A549 (cell line): ENCODE measurements around the gene ZBTB22. TPM values are rescaled to one million over a fixed set of nuclear protein-coding genes. Genes with fewer than 3 reads are reported as not detected.

ENCODE experiments used
- ATAC-seq, 2 experiments: fragments of 200-7000 bp in 1 of 2; fragments of >200 bp in 1 of 2; cut with Nextera tagmentation in 1 of 2; cut with Tn5 transposase in 1 of 2; 3 replicates each; pipeline versions ENCODE4 v1.8.0 to v1.9.1; 2018 to 2020; ENCODE audit warnings: mild to moderate bottlenecking in 1 of 2, moderate library complexity in 1 of 2
- CTCF ChIA-PET: fragments of 300-600 bp; sonication (Branson Sonifier 250); formaldehyde crosslinking; extraction: SDS; loops from one replicate; lab custom pipeline; 2021; ENCODE audit warnings: antibody characterized with exemption, inconsistent platforms; lab: Yijun Ruan, JAX
- POLR2A ChIA-PET: fragments of 350-600 bp; formaldehyde crosslinking; extraction: SDS; loops from one replicate; lab custom pipeline; 2021; ENCODE audit warnings: antibody characterized with exemption, inconsistent platforms; lab: Yijun Ruan, JAX
- DNase-seq, 2 experiments: peaks; one replicate each; pipeline versions ENCODE4 v3.0.0 to v3.0.0-alpha.2; 2011 to 2016; ENCODE audit warnings: low read depth in 1 of 2, low spot score in 1 of 2
- FAIRE-seq: peaks from 2 replicates; lab custom pipeline; 2011; peaks lifted over from hg19 to GRCh38; lab: Jason Lieb, UNC
- H3K27ac ChIP-seq, 2 experiments: fragments of >200 bp; sonication (Bioruptor Twin); formaldehyde crosslinking; 3 replicates each; pipeline ENCODE4 v1.5.1; 2016 to 2017
- H3K4me1 ChIP-seq: fragments of >200 bp; sonication (Bioruptor Twin); formaldehyde crosslinking; 3 replicates; pipeline ENCODE4 v1.6.1; 2016
- H3K4me2 ChIP-seq: fragments of >200 bp; sonication (Bioruptor Twin); formaldehyde crosslinking; 3 replicates; pipeline ENCODE4 v1.6.1; 2016
- H3K4me3 ChIP-seq: fragments of >200 bp; sonication (Bioruptor Twin); formaldehyde crosslinking; 3 replicates; pipeline ENCODE4 v1.5.1; 2016
- H3K9me3 ChIP-seq: fragments of >200 bp; sonication (Bioruptor Twin); formaldehyde crosslinking; 3 replicates; pipeline ENCODE4 v1.6.1; 2016
- CBX2 ChIP-seq: fragments of 200-600 bp; sonication (generic); IDR thresholded peaks from 2 replicates; pipeline ENCODE4 v1.6.1; 2016; ENCODE audit warnings: low read depth, mild to moderate bottlenecking, borderline replicate concordance
- E2F6 ChIP-seq: IDR thresholded peaks from 2 replicates; pipeline ENCODE4 v1.6.1; 2012; ENCODE audit warnings: low read depth, borderline replicate concordance
- ESRRA ChIP-seq: fragments of 150-350 bp; IDR thresholded peaks from 2 replicates; pipeline ENCODE4 v1.6.1; 2014; ENCODE audit warnings: mild to moderate bottlenecking, low read length, borderline replicate concordance
- FOXS1 ChIP-seq: fragments of 250-450 bp; sonication (Bioruptor Pico); IDR thresholded peaks from 2 replicates; pipeline ENCODE4 v1.5.0; 2020; ENCODE audit warnings: mild to moderate bottlenecking, moderate library complexity
- HDAC2 ChIP-seq: fragments of 200-600 bp; sonication (generic); IDR thresholded peaks from 2 replicates; pipeline ENCODE4 v1.6.1; 2016
- HOXB13 ChIP-seq: fragments of 250-450 bp; sonication (Bioruptor Pico); IDR thresholded peaks from 2 replicates; pipeline ENCODE4 v1.5.0; 2020; ENCODE audit warnings: low read depth, mild to moderate bottlenecking, moderate library complexity
- HOXB5 ChIP-seq: fragments of 250-450 bp; sonication (Bioruptor Pico); IDR thresholded peaks from 2 replicates; pipeline ENCODE4 v1.5.0; 2020; ENCODE audit warnings: mild to moderate bottlenecking, moderate library complexity
- JUN ChIP-seq, 2 experiments: fragments of >200 bp; sonication (Bioruptor Twin); formaldehyde crosslinking; IDR thresholded peaks; 2 replicates in 1 of 2; 3 replicates in 1 of 2; pipeline ENCODE4 v1.6.1; 2016 to 2017
- JUNB ChIP-seq: fragments of >200 bp; sonication (Bioruptor Twin); formaldehyde crosslinking; IDR thresholded peaks from 2 replicates; pipeline ENCODE4 v1.6.1; 2016
- KDM1A ChIP-seq: fragments of 200-600 bp; sonication (generic); IDR thresholded peaks from 2 replicates; pipeline ENCODE4 v1.6.1; 2016; ENCODE audit warnings: low read depth, mild to moderate bottlenecking
- MAZ ChIP-seq: fragments of 150-350 bp; IDR thresholded peaks from 2 replicates; pipeline ENCODE4 v1.6.1; 2014; ENCODE audit warnings: antibody characterized with exemption, low read depth, low read length, borderline replicate concordance
- NFE2L2 ChIP-seq: fragments of 150-350 bp; conservative IDR thresholded peaks from 2 replicates; pipeline ENCODE4 v1.6.1; 2014; ENCODE audit warnings: low read length
- NPAS2 ChIP-seq: fragments of 250-450 bp; sonication (Bioruptor Pico); IDR thresholded peaks from 2 replicates; pipeline ENCODE4 v1.8.0; 2022; ENCODE audit warnings: mild to moderate bottlenecking, moderate library complexity, borderline replicate concordance
- POLR2AphosphoS2 ChIP-seq: conservative IDR thresholded peaks from 2 replicates; pipeline ENCODE4 v1.6.1; 2012; ENCODE audit warnings: low read length, improper control_type of control experiment, inconsistent platforms
- RAD21 ChIP-seq, 2 experiments: fragments of >200 bp in 1 of 2; sonication (Bioruptor Twin) in 1 of 2; formaldehyde crosslinking in 1 of 2; IDR thresholded peaks in 1 of 2; conservative IDR thresholded peaks in 1 of 2; 2 replicates in 1 of 2; 3 replicates in 1 of 2; pipeline ENCODE4 v1.6.1; 2012 to 2018; ENCODE audit warnings: inconsistent platforms in 1 of 2
- RARB ChIP-seq: fragments of 250-450 bp; sonication (Bioruptor Pico); IDR thresholded peaks from 2 replicates; pipeline ENCODE4 v1.8.0; 2021; ENCODE audit warnings: mild to moderate bottlenecking, moderate library complexity
- SMC3 ChIP-seq: fragments of >200 bp; sonication (Bioruptor Twin); formaldehyde crosslinking; IDR thresholded peaks from 3 replicates; pipeline ENCODE4 v1.6.1; 2018; ENCODE audit warnings: inconsistent platforms
- TFCP2L1 ChIP-seq: fragments of 250-450 bp; sonication (Bioruptor Pico); IDR thresholded peaks from 2 replicates; pipeline ENCODE4 v1.5.0; 2021; ENCODE audit warnings: mild to moderate bottlenecking
- ZC3H11A ChIP-seq: fragments of 450-650 bp; IDR thresholded peaks from 2 replicates; pipeline ENCODE4 v1.6.1; 2014; ENCODE audit warnings: antibody characterized with exemption, mild to moderate bottlenecking
- ZFP36 ChIP-seq: fragments of 450-650 bp; IDR thresholded peaks from 2 replicates; pipeline ENCODE4 v1.6.1; 2014; ENCODE audit warnings: borderline replicate concordance; ENCODE audit not compliant: partially characterized antibody
- WGBS: methylation state at CpG from one replicate; pipeline ENCODE4 v1.1.6; 2017; ENCODE audit errors: missing lambda C conversion rate; 5-methylcytosine and 5-hydroxymethylcytosine counted together
- polyA plus RNA-seq, 4 experiments: library from polyadenylated mRNA; depleted of rRNA in 3 of 4; stranded (reverse); fragments of >200 nt; fragmentation: RNase III in 1 of 4; extraction: RNeasy Plus Mini Kit Qiagen cat#74134 plus additional on column Dnase treatment in 1 of 4; gene quantifications; 2 replicates in 3 of 4; 3 replicates in 1 of 4; pipeline ENCODE4 v1.2.3, GENCODE V29; 2011 to 2017
- TF ChIP-seq, protein P1 (sequence below): fragments of >200 bp; sonication (Bioruptor Twin); formaldehyde crosslinking; IDR thresholded peaks from 2 replicates; pipeline ENCODE4 v1.6.1; 2016
- TF ChIP-seq, protein P2 (sequence below): fragments of 450-650 bp; IDR thresholded peaks from 2 replicates; pipeline ENCODE4 v1.6.1; 2014; ENCODE audit warnings: antibody characterized with exemption

The ZBTB22 gene
- polyA plus RNA-seq, 2 of the 4 experiments (the other 2 are of a cell fraction): 3.2 to 8.3 TPM

GRCh38 chr6:33319939-33320314 is 2.4 kb upstream of the ZBTB22 start:
- WGBS: 96% methylated on average over 3 of the region's 3 CpGs
- POLR2A ChIA-PET: no interaction called here
- H3K27ac ChIP-seq: no peak overlapping the region
- H3K4me1 ChIP-seq: peaks cover 45% of the 10 kb centered on the region
- ATAC-seq: no peak
- CTCF ChIA-PET: interaction anchor here (1.0 kb wide), 1 partner anchor 21 kb away, joined by 3 read pairs; no protein-coding TSS in a partner anchor
- no peak for FAIRE-seq
- no peak overlapping the region for H3K4me2 ChIP-seq
- H3K9me3 ChIP-seq: no peaks in the 10 kb centered on the region
- no peak for DNase-seq
- no peak overlapping the region for H3K4me3 ChIP-seq
- TF ChIP-seq TFCP2L1: no peak
- TF ChIP-seq KDM1A: no peak
- no peak for TF ChIP-seq ESRRA
- TF ChIP-seq HDAC2: no peak
- no peak for TF ChIP-seq ZFP36
- no peak for TF ChIP-seq FOXS1 (CRISPR knock-in tag)
- TF ChIP-seq SMC3: no peak
- no peak for TF ChIP-seq NFE2L2
- no peak for TF ChIP-seq ZC3H11A
- no peak for TF ChIP-seq HOXB5 (CRISPR knock-in tag)
- TF ChIP-seq HOXB13 (CRISPR knock-in tag): no peak

- no peak for FAIRE-seq
- no peaks in the 10 kb centered on the region for H3K9me3 ChIP-seq
- 61% methylated on average over 8 of the region's 8 CpGs for WGBS
- H3K4me1 ChIP-seq: peaks cover 42% of the 10 kb centered on the region
- no peak for ATAC-seq
- TF ChIP-seq RARB (CRISPR knock-in tag): no peak
- TF ChIP-seq, all 56 proteins: peak for 0
- POLR2A ChIA-PET: interaction anchor here (0.6 to 1.6 kb wide), 10 partner anchors 10 to 1919 kb away, joined by 3 to 14 read pairs (median 6); partner anchors contain the start of genes B3GALT4, PFDN6, RPS18 and VPS52
- no peak for DNase-seq
- Histone ChIP-seq H3K4me2 (peak overlapping the region; percentile 82), H3K27ac (peak overlapping the region; percentile 69 to 91; a peak in 4 of 6 replicates), H3K4me3 (peak overlapping the region; percentile 41)
- CTCF ChIA-PET: interaction anchor here (1.0 kb wide), 1 partner anchor 26 kb away, joined by 4 read pairs; no protein-coding TSS in a partner anchor
Measured at GRCh38 chr6:33318426-33319073, 1.0 kb upstream of the ZBTB22 start.

DNA sequence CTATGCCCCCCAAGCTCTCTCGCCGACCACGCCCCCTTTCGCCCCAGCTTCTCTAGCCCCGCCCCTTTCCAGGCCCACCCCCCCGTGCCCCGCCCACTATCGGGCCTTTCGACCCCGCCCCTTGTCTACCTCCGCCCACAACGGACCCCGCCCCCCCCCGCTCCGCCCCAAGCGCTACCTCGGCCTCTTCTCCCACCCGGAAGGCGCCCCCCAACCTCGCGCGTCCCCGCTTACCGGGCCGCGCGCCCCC is 200 bp downstream of the ZBTB22 start:
- no peaks in the 10 kb centered on the region for H3K9me3 ChIP-seq
- FAIRE-seq (no peak), ATAC-seq (no peak)
- peak overlapping the region; percentile 69 to 91 for H3K27ac ChIP-seq
- WGBS: no CpG with 5 or more reads among the region's 27 CpGs
- peak overlapping the region; percentile 41 for H3K4me3 ChIP-seq
- POLR2A ChIA-PET: interaction anchor here (0.5 to 1.6 kb wide), 12 partner anchors 18 to 346 kb away, joined by 3 to 14 read pairs (median 6); partner anchors contain the start of genes B3GALT4, PFDN6, RGL2 and RPS18
- TF ChIP-seq RAD21 (conservative IDR thresholded peaks at IDR 0.05 in 1 of 2, IDR thresholded peaks at IDR 0.05 in 1 of 2) (no peak), HOXB5 (CRISPR knock-in tag) (no peak), ESRRA (no peak), POLR2AphosphoS2 (no peak), NPAS2 (CRISPR knock-in tag) (no peak), MAZ (no peak), JUNB (no peak), NFE2L2 (no peak), E2F6 (no peak), JUN (IDR thresholded peaks at IDR 0.05) (no peak; a peak in 1 of 5 replicates), CBX2 (no peak)
- TF ChIP-seq, protein P1, sequence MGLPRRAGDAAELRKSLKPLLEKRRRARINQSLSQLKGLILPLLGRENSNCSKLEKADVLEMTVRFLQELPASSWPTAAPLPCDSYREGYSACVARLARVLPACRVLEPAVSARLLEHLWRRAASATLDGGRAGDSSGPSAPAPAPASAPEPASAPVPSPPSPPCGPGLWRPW: no peak
- TF ChIP-seq, protein P2, sequence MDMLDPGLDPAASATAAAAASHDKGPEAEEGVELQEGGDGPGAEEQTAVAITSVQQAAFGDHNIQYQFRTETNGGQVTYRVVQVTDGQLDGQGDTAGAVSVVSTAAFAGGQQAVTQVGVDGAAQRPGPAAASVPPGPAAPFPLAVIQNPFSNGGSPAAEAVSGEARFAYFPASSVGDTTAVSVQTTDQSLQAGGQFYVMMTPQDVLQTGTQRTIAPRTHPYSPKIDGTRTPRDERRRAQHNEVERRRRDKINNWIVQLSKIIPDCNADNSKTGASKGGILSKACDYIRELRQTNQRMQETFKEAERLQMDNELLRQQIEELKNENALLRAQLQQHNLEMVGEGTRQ: no peak
- TF ChIP-seq, all 56 proteins: peak for 0
- peak overlapping the region; percentile 65 for H3K4me2 ChIP-seq
- CTCF ChIA-PET: interaction anchor here (1.1 to 3.5 kb wide), 3 partner anchors 16 to 21 kb away, joined by 3 to 8 read pairs (median 4); no protein-coding TSS in a partner anchor
- peaks cover 43% of the 10 kb centered on the region for H3K4me1 ChIP-seq
- DNase-seq: no peak
